Measurements from ENCODE around the gene DDA1.

The DDA1 gene

GRCh38 chr19:17305517-17306284 lies 3.7 kb upstream of the DDA1 start, which contains the start of gene MRPL34:
MRPL34 (plus strand) TSS chr19:17305872; CDS start chr19:17305893, 21 bp downstream.
- H3K4me3 ChIP-seq (ENCODE audit: low read length), result peak within 1 kb of the TSS; percentile 81
- TF ChIP-seq, protein P1, sequence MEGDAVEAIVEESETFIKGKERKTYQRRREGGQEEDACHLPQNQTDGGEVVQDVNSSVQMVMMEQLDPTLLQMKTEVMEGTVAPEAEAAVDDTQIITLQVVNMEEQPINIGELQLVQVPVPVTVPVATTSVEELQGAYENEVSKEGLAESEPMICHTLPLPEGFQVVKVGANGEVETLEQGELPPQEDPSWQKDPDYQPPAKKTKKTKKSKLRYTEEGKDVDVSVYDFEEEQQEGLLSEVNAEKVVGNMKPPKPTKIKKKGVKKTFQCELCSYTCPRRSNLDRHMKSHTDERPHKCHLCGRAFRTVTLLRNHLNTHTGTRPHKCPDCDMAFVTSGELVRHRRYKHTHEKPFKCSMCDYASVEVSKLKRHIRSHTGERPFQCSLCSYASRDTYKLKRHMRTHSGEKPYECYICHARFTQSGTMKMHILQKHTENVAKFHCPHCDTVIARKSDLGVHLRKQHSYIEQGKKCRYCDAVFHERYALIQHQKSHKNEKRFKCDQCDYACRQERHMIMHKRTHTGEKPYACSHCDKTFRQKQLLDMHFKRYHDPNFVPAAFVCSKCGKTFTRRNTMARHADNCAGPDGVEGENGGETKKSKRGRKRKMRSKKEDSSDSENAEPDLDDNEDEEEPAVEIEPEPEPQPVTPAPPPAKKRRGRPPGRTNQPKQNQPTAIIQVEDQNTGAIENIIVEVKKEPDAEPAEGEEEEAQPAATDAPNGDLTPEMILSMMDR (conservative IDR thresholded peaks at IDR 0.05; ENCODE audit: low read length), result peak; percentile 67

DNA sequence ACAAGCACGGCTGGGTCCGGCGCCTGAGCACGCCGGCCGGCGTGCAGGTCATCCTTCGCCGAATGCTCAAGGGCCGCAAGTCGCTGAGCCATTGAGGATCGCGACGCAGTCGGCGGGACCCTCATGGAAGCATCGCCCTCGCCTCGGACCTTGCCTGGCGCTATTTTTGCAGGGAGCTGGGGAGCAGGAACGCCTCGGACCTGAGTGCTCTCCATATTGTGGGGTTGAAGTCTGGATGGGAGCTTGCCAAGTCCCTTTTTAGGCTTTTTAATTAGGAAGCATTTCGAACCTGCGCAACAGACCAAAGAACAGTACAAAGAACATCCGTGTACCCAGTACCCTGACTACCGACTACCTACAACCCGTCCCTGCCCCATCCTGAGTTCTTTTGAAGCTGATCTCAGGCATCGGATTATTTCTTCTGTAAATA lies 3.1 kb upstream of the DDA1 start:
- H3K4me3 ChIP-seq (ENCODE audit: low read length), result peak overlapping the region; percentile 81
- TF ChIP-seq, protein P1 (conservative IDR thresholded peaks at IDR 0.05; ENCODE audit: low read length), result no peak
- DNase-seq (ENCODE audit: low read depth), result no peak

More at GRCh38 chr19:17305517-17306284, 3.7 kb upstream of the DDA1 start, which contains the start of gene MRPL34:
- DNase-seq (ENCODE audit: low read depth), result peak; percentile 99

DNA sequence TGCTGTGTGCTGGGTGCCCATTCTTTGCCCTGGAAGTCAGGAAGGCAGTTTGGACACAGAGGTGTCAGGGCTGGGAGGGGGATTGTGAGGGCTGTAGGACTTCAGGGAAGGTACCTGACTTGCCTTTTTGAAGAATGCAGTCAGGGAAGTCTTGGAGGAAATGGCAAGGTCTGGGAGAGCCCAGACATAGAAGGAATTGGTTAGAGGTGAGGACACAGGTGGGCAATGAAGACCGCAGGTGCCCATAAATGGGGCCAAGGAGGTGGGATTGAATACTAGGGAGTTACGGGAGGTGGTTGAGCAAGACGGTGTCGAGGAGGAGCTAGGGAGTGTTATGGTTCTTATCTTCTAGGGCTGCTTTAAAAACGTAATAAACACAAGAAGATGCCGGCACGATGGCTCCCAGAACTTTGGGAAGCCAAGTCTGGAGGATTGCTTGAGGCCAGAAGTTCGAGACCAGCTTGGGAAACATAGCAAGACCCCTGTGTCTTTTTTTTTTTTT lies 1.4 kb upstream of the DDA1 start:
- TF ChIP-seq, protein P1 (conservative IDR thresholded peaks at IDR 0.05; ENCODE audit: low read length), result no peak
- H3K4me3 ChIP-seq (ENCODE audit: low read length), result no peak overlapping the region
- no peak for DNase-seq (ENCODE audit: low read depth)

- peak overlapping the region; percentile 90 for H3K4me3 ChIP-seq (ENCODE audit: low read length)
- no peak for DNase-seq (ENCODE audit: low read depth)
- TF ChIP-seq, protein P1 (conservative IDR thresholded peaks at IDR 0.05; ENCODE audit: low read length), result no peak
Measured at GRCh38 chr19:17309965-17310461, 650 bp downstream of the DDA1 start.

GRCh38 chr19:17311455-17312188 lies 2.3 kb downstream of the DDA1 start:
- TF ChIP-seq, protein P1 (conservative IDR thresholded peaks at IDR 0.05; ENCODE audit: low read length), result no peak
- DNase-seq (ENCODE audit: low read depth), result peak; percentile 57
- H3K4me3 ChIP-seq (ENCODE audit: low read length), result no peak overlapping the region

- no peak overlapping the region for H3K4me3 ChIP-seq (ENCODE audit: low read length)
- no peak for DNase-seq (ENCODE audit: low read depth)
- TF ChIP-seq, protein P1 (conservative IDR thresholded peaks at IDR 0.05; ENCODE audit: low read length), result no peak
Measured at GRCh38 chr19:17312189-17313113, 3.1 kb downstream of the DDA1 start.
